Fibroblast of lung (primary cell): ENCODE data around the gene ACVR1B.

Experiments used
- CTCF ChIP-seq, 2 donors: IDR thresholded peaks in 1 of 2; conservative IDR thresholded peaks in 1 of 2; 1 replicate in 1 of 2; 2 replicates in 1 of 2; pipeline ENCODE4 v1.5.1; 2011 to 2012; ENCODE audit warnings: low read length in 2 of 2, control low read depth in 1 of 2, inconsistent platforms in 1 of 2, low read depth in 1 of 2, mild to moderate bottlenecking in 1 of 2
- EZH2 ChIP-seq: IDR thresholded peaks from 2 replicates; pipeline ENCODE4 v1.5.1; 2012; ENCODE audit warnings: low read length, control low read depth, mild to moderate bottlenecking; ENCODE audit errors: missing control alignments

- TF ChIP-seq CTCF (conservative IDR thresholded peaks at IDR 0.05 in 1 of 2, IDR thresholded peaks at IDR 0.05 in 1 of 2; ENCODE audit: low read depth in 1 of 2, low read length in 2 of 2) (no peak), EZH2 (no peak)
Observed at GRCh38 chr12:51917041-51917590, 34.4 kb upstream of the ACVR1B start.
